ENCODE results near the gene SLC25A29.

The SLC25A29 gene

DNA sequence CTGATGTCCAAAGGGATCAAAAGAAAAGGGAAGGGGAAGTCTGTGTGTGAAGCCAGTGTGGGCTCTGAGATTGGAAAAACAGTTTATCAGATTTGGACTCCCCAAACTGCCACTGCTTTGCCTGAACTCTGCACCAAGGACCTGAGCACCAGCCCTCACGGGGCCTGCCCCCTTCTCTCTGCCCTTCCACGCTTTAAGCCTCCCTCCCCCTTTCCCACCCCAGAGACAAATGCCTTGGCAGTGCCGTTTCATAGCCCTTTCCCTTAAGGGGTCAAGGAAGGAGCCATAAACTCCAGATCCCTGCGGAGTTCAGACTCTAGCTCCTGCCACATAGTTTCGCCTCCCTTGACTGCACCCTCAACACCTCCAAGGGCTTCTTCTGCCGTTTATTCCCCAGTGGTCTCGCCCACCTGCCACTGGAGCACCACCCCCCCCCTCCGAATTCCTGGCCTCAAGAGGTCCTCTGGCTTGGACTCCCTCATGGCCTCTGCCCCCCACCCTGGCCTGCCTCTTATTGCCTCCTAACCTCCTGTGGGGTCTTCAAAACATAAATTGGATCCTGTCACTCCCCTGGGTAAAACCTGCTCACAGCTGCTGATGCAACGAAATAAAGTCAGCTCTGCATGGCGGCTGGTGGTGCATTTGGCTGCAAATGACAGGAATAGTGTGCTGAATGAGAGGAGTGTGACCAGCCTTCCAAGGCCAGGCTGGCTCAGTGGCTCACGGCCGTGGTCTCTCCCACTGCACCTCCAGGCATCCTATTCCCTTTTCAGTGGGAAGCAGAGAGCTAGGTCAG is 18.8 kb downstream of the SLC25A29 start:
- no peak for DNase-seq (ENCODE audit: extremely low read depth, insufficient read length)
- no peaks in the 10 kb centered on the region for H3K27me3 ChIP-seq (replicated peaks; ENCODE audit: control insufficient read depth, insufficient read depth, low read length)
- no peak for TF ChIP-seq CTCF (IDR thresholded peaks at IDR 0.05; ENCODE audit: insufficient read depth, low read length, poor library complexity, severe bottlenecking)
- no peaks in the 10 kb centered on the region; the same call in none of the 2 replicates for H3K36me3 ChIP-seq (ENCODE audit: control insufficient read depth, insufficient read depth, low read length)
- no peak overlapping the region for H3K4me3 ChIP-seq (replicated peaks; ENCODE audit: low read depth, low read length)

- TF ChIP-seq CTCF (IDR thresholded peaks at IDR 0.05; ENCODE audit: insufficient read depth, low read length, poor library complexity, severe bottlenecking), result no peak
Measured at GRCh38 chr14:100286484-100287191, 19.6 kb downstream of the SLC25A29 start.

DNA sequence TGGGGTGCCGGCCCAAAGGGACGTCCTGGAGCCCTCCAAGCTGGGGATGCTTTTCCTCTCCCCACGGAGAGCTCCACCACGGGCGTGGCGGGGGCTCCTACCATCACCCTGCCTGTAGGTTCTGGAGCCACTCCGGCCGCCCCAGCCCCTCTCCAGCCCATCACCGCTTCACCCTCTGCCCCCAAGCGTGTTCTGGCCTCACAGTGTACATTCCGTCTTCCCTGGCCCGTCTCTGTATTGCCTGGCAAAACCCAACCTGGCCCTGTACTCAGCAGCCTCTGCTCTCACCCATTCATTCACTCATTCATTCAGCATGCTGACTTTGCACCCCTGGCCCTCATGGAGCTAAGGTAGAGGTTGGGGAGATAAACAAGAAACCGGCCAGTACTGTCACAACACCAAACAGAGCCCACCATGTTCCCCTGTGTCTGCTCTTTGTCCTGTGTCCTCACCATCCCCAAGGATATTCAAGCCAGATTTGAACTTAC is 20.3 kb downstream of the SLC25A29 start:
- DNase-seq (ENCODE audit: extremely low read depth, insufficient read length), result no peak
- peaks cover 1% of the 10 kb centered on the region for H3K36me3 ChIP-seq (ENCODE audit: control insufficient read depth, insufficient read depth, low read length)
- no peaks in the 10 kb centered on the region for H3K27me3 ChIP-seq (replicated peaks; ENCODE audit: control insufficient read depth, insufficient read depth, low read length)
- no peak for TF ChIP-seq CTCF (IDR thresholded peaks at IDR 0.05; ENCODE audit: insufficient read depth, low read length, poor library complexity, severe bottlenecking)
- H3K4me3 ChIP-seq (replicated peaks; ENCODE audit: low read depth, low read length), result peak overlapping the region; percentile 77

More at GRCh38 chr14:100286484-100287191, 19.6 kb downstream of the SLC25A29 start:
- no peak for DNase-seq (ENCODE audit: extremely low read depth, insufficient read length)
- no peaks in the 10 kb centered on the region for H3K27me3 ChIP-seq (replicated peaks; ENCODE audit: control insufficient read depth, insufficient read depth, low read length)
- no peaks in the 10 kb centered on the region; the same call in 1 of the 2 replicates for H3K36me3 ChIP-seq (ENCODE audit: control insufficient read depth, insufficient read depth, low read length)
- H3K4me3 ChIP-seq (replicated peaks; ENCODE audit: low read depth, low read length), result no peak overlapping the region

- TF ChIP-seq CTCF (IDR thresholded peaks at IDR 0.05; ENCODE audit: insufficient read depth, low read length, poor library complexity, severe bottlenecking), result peak; percentile 91
- DNase-seq (ENCODE audit: extremely low read depth, insufficient read length), result peak; percentile 84
- peaks cover 3% of the 10 kb centered on the region for H3K36me3 ChIP-seq (ENCODE audit: control insufficient read depth, insufficient read depth, low read length)
- no peaks in the 10 kb centered on the region for H3K27me3 ChIP-seq (replicated peaks; ENCODE audit: control insufficient read depth, insufficient read depth, low read length)
- peak overlapping the region; percentile 77 for H3K4me3 ChIP-seq (replicated peaks; ENCODE audit: low read depth, low read length)
Measured at GRCh38 chr14:100285021-100285912, 21.0 kb downstream of the SLC25A29 start.

Measured in GM06990 (cell line).